Measurements from ENCODE around the gene JPH3.
A peak's percentile ranks its signal among the peaks of the same experiment; 100 is the strongest.
"Not testable (repeated sequence)": the region's sequence is repeated elsewhere in the genome, so short reads cannot be mapped to it uniquely, and the experiment has no call there.

JPH3 gene

GRCh38 chr16:87575027-87575804 lies 27.1 kb upstream of the JPH3 start:
- no peak for DNase-seq

GRCh38 chr16:87576171-87576570 lies 26.1 kb upstream of the JPH3 start:
- DNase-seq: no peak

- DNase-seq: not testable (repeated sequence)
Observed at GRCh38 chr16:87578142-87578930, 24.0 kb upstream of the JPH3 start.

- DNase-seq: no peak
Observed at GRCh38 chr16:87579691-87580090, 22.6 kb upstream of the JPH3 start.

GRCh38 chr16:87580855-87581261 lies 21.4 kb upstream of the JPH3 start:
- peak; percentile 27 for DNase-seq

- peak; percentile 78 for DNase-seq
Observed at GRCh38 chr16:87581857-87582215, 20.5 kb upstream of the JPH3 start.

- peak; percentile 33 for DNase-seq
Observed at GRCh38 chr16:87582216-87582965, 19.9 kb upstream of the JPH3 start.

- DNase-seq: no peak
Observed at GRCh38 chr16:87582966-87583325, 19.4 kb upstream of the JPH3 start.

GRCh38 chr16:87583453-87584131 lies 18.7 kb upstream of the JPH3 start:
- no peak for DNase-seq

- no peak for DNase-seq
Observed at GRCh38 chr16:87584271-87584670, 18.0 kb upstream of the JPH3 start.

- no peak for DNase-seq
Observed at GRCh38 chr16:87584975-87585374, 17.3 kb upstream of the JPH3 start.

GRCh38 chr16:87585442-87586200 lies 16.7 kb upstream of the JPH3 start:
- DNase-seq: no peak

- no peak for DNase-seq
Observed at GRCh38 chr16:87586201-87586782, 16.0 kb upstream of the JPH3 start.

- no peak for DNase-seq
Observed at GRCh38 chr16:87587636-87588035, 14.7 kb upstream of the JPH3 start.

GRCh38 chr16:87592018-87592712 lies 10.1 kb upstream of the JPH3 start:
- DNase-seq: no peak

- DNase-seq: no peak
Observed at GRCh38 chr16:87593710-87594258, 8.5 kb upstream of the JPH3 start.

- no peak for DNase-seq
Observed at GRCh38 chr16:87595712-87596111, 6.6 kb upstream of the JPH3 start.

GRCh38 chr16:87597324-87597830 lies 4.9 kb upstream of the JPH3 start:
- no peak for DNase-seq

- DNase-seq: no peak
Observed at GRCh38 chr16:87598431-87598830, 3.9 kb upstream of the JPH3 start.

- DNase-seq: no peak
Observed at GRCh38 chr16:87600246-87600645, 2.1 kb upstream of the JPH3 start.
